Loucy (cell line): ENCODE results near the gene CRYBG3.

ENCODE experiments used
- CTCF ChIP-seq: fragments of 200-600 bp; sonication (generic); conservative IDR thresholded peaks from 2 replicates; pipeline ENCODE4 v1.5.1; 2014; ENCODE audit warnings: mild to moderate bottlenecking, antibody characterized with exemption, low read length
- EZH2phosphoT487 ChIP-seq: fragments of 200-600 bp; IDR thresholded peaks from 2 replicates; pipeline ENCODE4 v1.6.1; 2018; ENCODE audit warnings: antibody characterized with exemption, mild to moderate bottlenecking, moderate library complexity, borderline replicate concordance

- TF ChIP-seq CTCF (no peak), EZH2phosphoT487 (no peak)
Observed at GRCh38 chr3:97970956-97971620, 149.3 kb downstream of the CRYBG3 start.
